Non-pigmented ciliary epithelial cell (primary cell): ENCODE measurements around the gene GNAS.

ENCODE experiments used
- DNase-seq: peaks from one replicate; pipeline ENCODE4 v3.0.0-alpha.2; 2010; ENCODE audit warnings: low read depth

Gene GNAS

GRCh38 chr20:58854638-58855471 is 2.3 kb downstream of the GNAS start:
- no peak for DNase-seq

- DNase-seq = no peak
Observed at GRCh38 chr20:58855506-58856389, 3.2 kb downstream of the GNAS start.

- no peak for DNase-seq
Observed at GRCh38 chr20:58863044-58863790, 10.7 kb downstream of the GNAS start.

- DNase-seq = no peak
Observed at GRCh38 chr20:58864346-58864745, 11.8 kb downstream of the GNAS start.

- no peak for DNase-seq
Observed at GRCh38 chr20:58865843-58866242, 13.3 kb downstream of the GNAS start.

- no peak for DNase-seq
Observed at GRCh38 chr20:58867211-58867610, 14.7 kb downstream of the GNAS start.

GRCh38 chr20:58868795-58869194 is 16.3 kb downstream of the GNAS start:
- no peak for DNase-seq

GRCh38 chr20:58869662-58870227 is 17.2 kb downstream of the GNAS start:
- DNase-seq = no peak

- no peak for DNase-seq
Observed at GRCh38 chr20:58870293-58871014, 17.9 kb downstream of the GNAS start.

GRCh38 chr20:58871533-58872102 is 19.1 kb downstream of the GNAS start:
- DNase-seq = no peak

GRCh38 chr20:58874469-58874868 is 22.0 kb downstream of the GNAS start:
- no peak for DNase-seq

- no peak for DNase-seq
Observed at GRCh38 chr20:58875111-58875510, 22.6 kb downstream of the GNAS start.

- DNase-seq = no peak
Observed at GRCh38 chr20:58875541-58876134, 23.1 kb downstream of the GNAS start.

GRCh38 chr20:58876437-58876836 is 23.9 kb downstream of the GNAS start:
- DNase-seq = no peak

- no peak for DNase-seq
Observed at GRCh38 chr20:58877050-58877975, 24.8 kb downstream of the GNAS start.

- no peak for DNase-seq
Observed at GRCh38 chr20:58877976-58878360, 25.5 kb downstream of the GNAS start.

- no peak for DNase-seq
Observed at GRCh38 chr20:58878399-58878798, 25.9 kb downstream of the GNAS start.

- DNase-seq = no peak
Observed at GRCh38 chr20:58880441-58880840, 27.9 kb downstream of the GNAS start.

GRCh38 chr20:58880994-58881752 is 28.7 kb downstream of the GNAS start:
- no peak for DNase-seq
